AG09309 (cell line): Measurements from ENCODE around the gene IPO5.

Experiments
- DNase-seq: peaks from one replicate; pipeline ENCODE4 v3.0.0-alpha.2; 2010; ENCODE audit warnings: low read depth
- H3K4me3 ChIP-seq: 2 replicates; pipeline ENCODE4 v1.5.1; 2011; ENCODE audit warnings: mild to moderate bottlenecking, low read depth, low read length, moderate library complexity; ENCODE audit not compliant: control insufficient read depth
- CTCF ChIP-seq: IDR thresholded peaks from 2 replicates; pipeline ENCODE4 v1.5.1; 2011; ENCODE audit warnings: mild to moderate bottlenecking, low read depth, low read length, inconsistent platforms; ENCODE audit not compliant: insufficient read depth, control insufficient read depth; ENCODE audit errors: missing control alignments

The IPO5 gene

GRCh38 chr13:97953376-97953970 lies at the start of gene IPO5:
TSS of gene IPO5 (plus strand) at chr13:97953675. CDS start at chr13:97976697, 23,022 bp downstream.
- TF ChIP-seq CTCF: no peak
- H3K4me3 ChIP-seq: no peak within 1 kb of the TSS
- peak; percentile 85 for DNase-seq

- no peak for TF ChIP-seq CTCF
- DNase-seq: no peak
- H3K4me3 ChIP-seq: no peak overlapping the region
These were observed 49.4 kb upstream of the IPO5 start for GRCh38 chr13:97904059-97904458.

GRCh38 chr13:97905517-97905916 lies 48.0 kb upstream of the IPO5 start:
- DNase-seq: no peak
- no peak overlapping the region for H3K4me3 ChIP-seq
- no peak for TF ChIP-seq CTCF

GRCh38 chr13:97911311-97912138 lies 42.0 kb upstream of the IPO5 start:
- TF ChIP-seq CTCF: peak; percentile 50
- no peak for DNase-seq
- no peak overlapping the region for H3K4me3 ChIP-seq

GRCh38 chr13:97912139-97912535 lies 41.3 kb upstream of the IPO5 start:
- H3K4me3 ChIP-seq: no peak overlapping the region
- DNase-seq: no peak
- TF ChIP-seq CTCF: no peak

GRCh38 chr13:97913206-97913605 lies 40.3 kb upstream of the IPO5 start:
- no peak for TF ChIP-seq CTCF
- DNase-seq: no peak
- H3K4me3 ChIP-seq: no peak overlapping the region

- no peak for TF ChIP-seq CTCF
- no peak overlapping the region for H3K4me3 ChIP-seq
- no peak for DNase-seq
These were observed 38.9 kb upstream of the IPO5 start for GRCh38 chr13:97914540-97914939.
